ENCODE data around the gene MLPH. TPM values are rescaled to one million over a fixed set of nuclear protein-coding genes. Genes with fewer than 3 reads are reported as not detected.

Gene MLPH
- total RNA-seq, 1 donor from 2014 or later = 14.8 TPM

DNA sequence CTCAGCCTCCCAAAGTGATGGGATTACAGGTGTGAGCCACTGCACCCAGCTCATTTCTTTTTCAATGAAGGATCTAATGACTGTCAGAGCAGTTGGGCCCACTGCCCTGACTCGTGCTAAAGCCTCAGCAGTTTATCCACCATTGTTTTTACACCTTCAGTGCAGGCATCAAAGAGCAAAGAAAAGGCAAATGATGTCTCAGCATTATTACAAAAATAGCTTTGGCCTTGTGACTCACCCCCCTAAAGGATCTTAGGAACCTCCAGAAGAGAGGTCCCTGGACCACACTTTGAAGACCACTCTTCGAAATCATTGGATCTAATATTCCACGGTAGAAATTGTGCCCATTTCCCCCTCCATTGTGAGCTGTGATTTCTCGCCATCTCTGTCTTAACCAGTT lies 21.3 kb downstream of the MLPH start:
- Mint-ChIP-seq H3K9me3 (no peaks in the 10 kb centered on the region), H3K27me3 (no peaks in the 10 kb centered on the region), H3K27ac (no peak overlapping the region), H3K4me1 (ENCODE audit: unreplicated experiment) (peaks cover 24% of the 10 kb centered on the region), H3K4me3 (no peak overlapping the region), H3K36me3 (no peaks in the 10 kb centered on the region)
- no peak for DNase-seq (ENCODE audit: extremely low spot score, unreplicated experiment)
- TF ChIP-seq, protein P1, sequence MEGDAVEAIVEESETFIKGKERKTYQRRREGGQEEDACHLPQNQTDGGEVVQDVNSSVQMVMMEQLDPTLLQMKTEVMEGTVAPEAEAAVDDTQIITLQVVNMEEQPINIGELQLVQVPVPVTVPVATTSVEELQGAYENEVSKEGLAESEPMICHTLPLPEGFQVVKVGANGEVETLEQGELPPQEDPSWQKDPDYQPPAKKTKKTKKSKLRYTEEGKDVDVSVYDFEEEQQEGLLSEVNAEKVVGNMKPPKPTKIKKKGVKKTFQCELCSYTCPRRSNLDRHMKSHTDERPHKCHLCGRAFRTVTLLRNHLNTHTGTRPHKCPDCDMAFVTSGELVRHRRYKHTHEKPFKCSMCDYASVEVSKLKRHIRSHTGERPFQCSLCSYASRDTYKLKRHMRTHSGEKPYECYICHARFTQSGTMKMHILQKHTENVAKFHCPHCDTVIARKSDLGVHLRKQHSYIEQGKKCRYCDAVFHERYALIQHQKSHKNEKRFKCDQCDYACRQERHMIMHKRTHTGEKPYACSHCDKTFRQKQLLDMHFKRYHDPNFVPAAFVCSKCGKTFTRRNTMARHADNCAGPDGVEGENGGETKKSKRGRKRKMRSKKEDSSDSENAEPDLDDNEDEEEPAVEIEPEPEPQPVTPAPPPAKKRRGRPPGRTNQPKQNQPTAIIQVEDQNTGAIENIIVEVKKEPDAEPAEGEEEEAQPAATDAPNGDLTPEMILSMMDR (conservative IDR thresholded peaks at IDR 0.05) = no peak

DNA sequence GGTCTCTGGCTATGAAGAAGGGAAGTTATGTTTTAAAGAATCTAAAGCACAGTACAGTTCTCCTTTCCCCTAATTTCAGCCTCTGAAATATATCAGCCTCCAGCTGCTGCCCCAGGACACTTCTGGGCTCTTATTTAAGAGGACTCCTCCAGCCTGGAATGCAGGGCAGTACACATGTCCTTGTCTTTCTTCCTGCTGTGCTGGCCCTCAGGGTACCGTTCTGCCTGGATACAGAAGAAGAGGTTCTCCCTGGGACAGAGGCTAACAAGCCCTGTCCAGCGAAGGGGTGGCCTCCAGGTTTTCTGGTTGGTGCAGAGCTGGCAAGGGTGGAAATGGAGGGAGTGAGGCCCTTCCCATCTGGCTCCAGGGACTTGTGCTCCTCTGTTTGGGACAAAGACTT lies 22.1 kb downstream of the MLPH start:
- DNase-seq (ENCODE audit: extremely low spot score, unreplicated experiment) = no peak
- peaks cover 31% of the 10 kb centered on the region for H3K4me1 Mint-ChIP-seq (ENCODE audit: unreplicated experiment)
- H3K4me3 Mint-ChIP-seq = no peak overlapping the region
- no peak overlapping the region for H3K27ac Mint-ChIP-seq
- H3K27me3 Mint-ChIP-seq = no peaks in the 10 kb centered on the region
- no peaks in the 10 kb centered on the region for H3K9me3 Mint-ChIP-seq
- no peaks in the 10 kb centered on the region for H3K36me3 Mint-ChIP-seq
- TF ChIP-seq, protein P1 (conservative IDR thresholded peaks at IDR 0.05) = no peak

DNA sequence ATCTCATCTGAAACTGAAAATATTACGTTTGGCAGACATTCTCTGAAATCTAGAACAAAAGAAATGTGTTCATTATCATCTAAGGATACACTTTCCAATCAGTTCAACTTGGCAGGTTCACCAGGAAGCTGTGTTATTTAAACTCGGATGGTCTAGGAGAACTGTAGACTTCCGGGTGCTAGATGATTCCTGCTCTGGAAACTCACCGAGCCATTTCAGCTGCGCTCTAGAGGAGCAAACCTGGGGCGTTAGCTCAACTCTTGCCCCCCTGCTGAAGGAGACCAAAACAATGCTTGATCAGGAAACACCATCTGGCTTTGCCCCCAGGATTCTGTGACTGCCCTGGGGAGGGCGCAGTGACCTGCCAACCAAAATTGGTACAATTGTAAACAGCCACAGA lies 22.9 kb downstream of the MLPH start:
- H3K4me3 Mint-ChIP-seq = no peak overlapping the region
- TF ChIP-seq, protein P1 (conservative IDR thresholded peaks at IDR 0.05) = no peak
- H3K27me3 Mint-ChIP-seq = no peaks in the 10 kb centered on the region
- H3K4me1 Mint-ChIP-seq (ENCODE audit: unreplicated experiment) = peaks cover 39% of the 10 kb centered on the region
- DNase-seq (ENCODE audit: extremely low spot score, unreplicated experiment) = no peak
- no peaks in the 10 kb centered on the region for H3K9me3 Mint-ChIP-seq
- no peak overlapping the region for H3K27ac Mint-ChIP-seq
- no peaks in the 10 kb centered on the region for H3K36me3 Mint-ChIP-seq

DNA sequence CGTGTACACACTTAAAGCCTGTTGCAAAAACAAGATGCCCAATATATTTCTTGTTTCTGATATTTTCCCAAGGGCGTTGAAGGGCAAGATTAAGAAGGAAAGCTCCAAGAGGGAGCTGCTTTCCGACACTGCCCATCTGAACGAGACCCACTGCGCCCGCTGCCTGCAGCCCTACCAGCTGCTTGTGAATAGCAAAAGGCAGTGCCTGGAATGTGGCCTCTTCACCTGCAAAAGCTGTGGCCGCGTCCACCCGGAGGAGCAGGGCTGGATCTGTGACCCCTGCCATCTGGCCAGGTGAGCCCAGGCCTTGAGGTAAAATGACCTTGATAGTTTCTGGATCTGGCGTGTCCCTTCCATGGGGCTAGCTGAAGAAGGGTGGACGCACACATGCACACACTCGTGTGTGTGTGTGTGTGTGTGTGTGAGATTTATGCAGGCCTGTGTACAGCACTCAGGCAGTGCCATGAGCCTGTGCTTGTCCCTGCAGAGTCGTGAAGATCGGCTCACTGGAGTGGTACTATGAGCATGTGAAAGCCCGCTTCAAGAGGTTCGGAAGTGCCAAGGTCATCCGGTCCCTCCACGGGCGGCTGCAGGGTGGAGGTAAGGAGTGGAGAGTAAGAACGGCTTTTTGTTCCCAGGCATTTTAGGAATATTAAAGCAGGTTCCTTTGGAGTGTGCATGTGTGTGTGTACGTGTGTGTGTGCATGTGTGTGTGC lies 23.6 kb downstream of the MLPH start:
- DNase-seq (ENCODE audit: extremely low spot score, unreplicated experiment) = no peak
- no peak overlapping the region for H3K27ac Mint-ChIP-seq
- peaks cover 44% of the 10 kb centered on the region for H3K4me1 Mint-ChIP-seq (ENCODE audit: unreplicated experiment)
- no peaks in the 10 kb centered on the region for H3K36me3 Mint-ChIP-seq
- H3K4me3 Mint-ChIP-seq = no peak overlapping the region
- no peaks in the 10 kb centered on the region for H3K9me3 Mint-ChIP-seq
- H3K27me3 Mint-ChIP-seq = no peaks in the 10 kb centered on the region
- TF ChIP-seq, protein P1 (conservative IDR thresholded peaks at IDR 0.05) = no peak

DNA sequence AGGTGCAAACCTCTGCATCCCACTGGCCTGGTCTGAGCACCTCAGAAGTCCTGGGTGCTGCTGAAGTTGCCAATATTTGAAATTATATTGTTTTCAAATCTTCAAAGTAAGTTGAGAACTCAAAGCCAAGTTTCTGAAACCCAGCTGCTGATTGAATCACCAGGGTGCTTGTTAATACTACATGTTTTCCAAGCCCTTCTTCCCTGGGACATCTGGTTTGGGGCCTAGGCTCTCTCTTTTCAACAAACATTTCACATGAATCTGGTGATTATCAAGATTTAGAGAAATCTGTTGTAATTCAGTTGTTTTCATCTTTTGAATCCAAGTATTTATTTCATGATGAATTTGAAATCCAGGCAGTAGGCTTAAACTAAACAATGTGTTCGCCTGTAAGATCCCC lies 24.4 kb downstream of the MLPH start:
- H3K36me3 Mint-ChIP-seq = no peaks in the 10 kb centered on the region

More for the DNA sequence above, 24.4 kb downstream of the MLPH start:
- Mint-ChIP-seq H3K9me3 (no peaks in the 10 kb centered on the region), H3K4me3 (no peak overlapping the region), H3K27ac (no peak overlapping the region), H3K4me1 (ENCODE audit: unreplicated experiment) (peaks cover 44% of the 10 kb centered on the region), H3K27me3 (no peaks in the 10 kb centered on the region)
- DNase-seq (ENCODE audit: extremely low spot score, unreplicated experiment) = no peak
- TF ChIP-seq, protein P1 (conservative IDR thresholded peaks at IDR 0.05) = no peak
